Ecto neural progenitor cell (in vitro differentiated cells): ENCODE measurements around the gene JAKMIP1.

ENCODE experiments used
- DNase-seq: peaks from one replicate; pipeline ENCODE4 v3.0.0-alpha.2; 2018; ENCODE audit warnings: low spot score

Gene JAKMIP1

DNA sequence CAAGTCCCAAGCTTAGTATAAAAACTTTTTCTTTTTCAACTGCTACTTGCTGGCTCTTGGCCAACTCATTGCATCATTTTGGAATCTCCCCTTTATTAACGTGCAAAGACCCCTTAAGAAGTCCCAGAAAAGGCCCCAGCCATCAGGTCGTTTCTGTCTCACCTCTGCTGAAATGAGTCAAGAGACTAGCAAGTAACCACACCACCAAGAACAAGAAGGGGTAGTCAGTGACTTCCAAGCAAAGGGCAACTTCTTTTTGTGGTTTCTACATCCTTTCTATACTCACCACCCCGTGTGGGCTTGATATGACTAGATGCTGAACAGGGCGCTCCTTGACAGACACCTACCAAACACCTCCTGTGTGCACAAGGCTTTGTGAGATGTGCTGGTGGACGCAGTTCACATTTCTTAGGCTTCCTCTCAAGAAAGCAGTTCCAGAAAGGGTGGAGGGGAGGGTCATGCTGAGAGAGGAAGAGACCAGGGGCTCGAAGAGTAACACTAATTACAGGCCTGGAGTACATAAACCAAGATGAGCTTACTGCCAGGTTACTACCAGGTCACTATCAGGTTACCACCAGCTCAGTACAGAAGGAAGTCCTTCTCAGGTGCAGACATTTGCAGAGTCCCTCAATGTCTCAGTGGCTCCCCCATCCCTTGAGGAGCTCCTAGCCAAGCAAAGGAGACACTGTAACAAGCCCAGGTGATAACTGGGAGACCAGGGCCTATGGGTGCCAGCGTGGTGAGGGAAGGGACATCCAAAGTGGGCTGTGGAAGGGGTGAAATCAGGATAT lies 19.3 kb downstream of the JAKMIP1 start:
- DNase-seq: no peak

DNA sequence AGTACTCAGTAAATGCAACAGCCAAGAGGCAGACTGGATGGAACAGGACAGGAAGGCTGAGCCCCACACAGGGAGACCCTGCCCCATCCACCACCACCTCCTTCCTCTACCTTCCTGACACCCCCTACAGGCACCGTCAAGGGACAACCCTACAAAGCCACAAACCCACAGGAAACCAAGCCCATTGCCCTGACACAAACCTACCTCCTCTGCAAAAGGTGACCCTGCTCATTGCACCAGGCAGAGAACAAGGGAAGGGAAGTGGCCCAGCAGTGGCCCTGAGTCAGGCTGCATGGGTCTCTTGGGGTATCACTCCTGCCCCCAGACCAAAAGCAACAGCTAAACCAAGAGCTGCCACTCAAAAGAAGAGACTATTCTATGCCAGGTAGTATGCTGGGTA lies 21.0 kb downstream of the JAKMIP1 start:
- no peak for DNase-seq

DNA sequence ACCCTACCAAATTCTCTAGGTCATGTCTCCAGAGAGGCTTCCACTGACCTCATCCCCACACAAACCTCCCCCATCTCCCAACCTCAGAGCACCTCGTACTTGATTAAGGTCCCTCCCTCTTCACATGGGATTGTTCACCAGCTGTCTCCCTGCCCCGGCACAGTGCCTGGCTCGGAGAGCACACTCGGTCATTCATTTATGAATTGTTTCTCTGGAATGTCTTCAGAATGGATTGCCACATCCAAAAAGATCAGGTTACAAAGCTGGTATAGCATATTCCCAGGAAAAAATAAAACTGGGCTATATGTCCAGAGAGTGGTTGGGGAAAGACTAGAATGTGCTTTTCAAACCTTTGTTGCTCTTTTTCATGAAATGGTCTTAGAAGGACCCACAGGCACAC lies 21.6 kb downstream of the JAKMIP1 start:
- no peak for DNase-seq

DNA sequence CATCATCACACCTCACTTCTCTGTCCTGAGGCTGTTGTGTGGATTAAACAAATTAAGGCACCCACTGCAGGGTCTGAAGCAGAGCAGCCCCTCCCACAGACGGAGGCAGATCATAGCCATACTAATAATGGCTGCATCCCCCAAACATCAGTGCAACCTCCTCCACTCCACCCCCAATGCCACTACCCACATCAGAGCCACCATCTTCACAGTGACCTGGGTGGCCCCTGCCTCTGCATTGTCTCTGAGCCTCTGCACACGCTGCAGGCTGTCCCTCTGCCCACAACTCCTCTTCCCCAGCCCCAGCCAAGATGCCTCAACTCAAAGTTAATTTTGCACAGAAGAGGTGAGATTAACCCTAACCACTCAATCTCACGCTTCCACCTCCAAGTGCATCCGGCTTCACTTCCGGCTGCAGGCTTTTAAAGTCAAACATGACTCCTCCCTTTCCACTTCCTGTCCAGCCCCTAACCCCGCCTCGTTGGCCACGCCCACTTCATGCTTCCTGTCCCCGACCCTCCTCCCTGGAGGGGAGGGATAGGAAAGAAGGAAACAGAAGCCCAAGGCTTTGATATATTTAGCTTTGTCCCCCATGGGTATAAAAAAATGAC lies 22.7 kb downstream of the JAKMIP1 start:
- DNase-seq: no peak

DNA sequence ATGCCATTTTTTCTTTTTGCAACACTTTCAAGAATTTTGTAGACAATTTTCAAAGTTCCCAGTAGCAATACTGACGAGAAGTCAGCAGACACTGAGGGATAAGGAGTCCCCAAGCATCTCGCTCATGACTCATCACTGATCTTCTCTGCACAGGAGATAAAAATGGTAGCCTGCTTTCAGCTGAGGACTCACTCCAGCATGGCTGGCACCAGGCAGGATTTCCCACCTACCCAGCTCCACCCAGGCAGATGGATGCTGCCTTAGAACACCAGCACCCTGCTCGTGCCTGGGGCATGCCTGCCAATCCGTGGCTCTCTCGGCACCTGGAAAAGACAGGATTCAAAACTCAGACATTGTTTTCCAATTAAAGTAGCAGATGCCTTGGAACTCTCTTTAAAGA lies 24.9 kb downstream of the JAKMIP1 start:
- no peak for DNase-seq

DNA sequence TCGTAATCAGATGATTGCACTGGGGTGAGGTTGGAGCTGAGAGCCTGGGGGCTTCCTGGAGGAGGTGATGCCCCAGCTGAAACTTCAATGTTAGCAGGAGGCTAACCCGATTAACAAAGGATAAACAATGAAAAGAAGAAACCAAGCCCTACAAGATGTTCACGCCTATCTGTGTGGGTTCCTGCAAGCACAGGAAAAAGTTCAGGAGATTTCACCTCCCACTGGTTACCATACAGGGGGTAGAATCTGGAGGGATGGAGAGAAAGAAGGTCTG lies 27.5 kb downstream of the JAKMIP1 start:
- no peak for DNase-seq

DNA sequence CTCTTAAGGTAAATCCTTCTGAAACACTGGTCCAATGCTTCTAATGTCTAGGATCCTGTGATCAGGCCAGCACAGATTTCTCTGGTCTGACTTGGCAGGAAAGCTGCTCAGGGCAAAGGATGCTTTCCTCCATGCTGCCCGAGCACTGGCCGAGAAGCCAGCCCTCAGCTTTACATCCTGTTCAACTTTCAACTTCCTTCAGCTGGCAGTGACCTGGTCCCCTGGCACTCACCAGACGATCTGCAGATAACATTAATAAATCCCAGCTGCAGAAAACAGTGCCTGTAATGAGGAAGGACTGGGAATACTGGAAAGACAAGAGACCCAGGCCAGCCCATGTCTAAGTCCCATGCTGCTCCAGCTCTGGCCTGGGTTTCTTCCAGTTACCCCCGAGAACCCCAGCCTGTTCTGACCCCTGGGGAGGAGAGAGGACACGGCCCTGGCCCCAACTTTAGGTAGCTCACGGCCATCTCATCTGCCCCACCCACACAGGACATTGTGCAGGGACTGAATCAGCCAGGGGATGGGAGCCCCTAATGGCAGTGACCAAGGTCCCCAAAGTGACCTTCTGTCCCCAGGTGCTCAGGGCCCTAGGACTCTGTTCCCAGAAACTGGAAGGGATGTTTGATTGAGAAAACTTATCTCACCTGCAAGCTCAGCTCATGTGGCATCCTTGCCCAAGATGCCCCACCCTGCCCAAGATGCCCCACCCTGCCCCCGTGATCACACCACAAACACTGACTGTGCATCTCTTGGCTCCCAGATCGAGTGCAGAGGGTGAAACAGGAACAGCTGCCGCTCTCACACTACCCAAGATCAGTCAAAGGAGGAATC lies 28.0 kb downstream of the JAKMIP1 start:
- no peak for DNase-seq

DNA sequence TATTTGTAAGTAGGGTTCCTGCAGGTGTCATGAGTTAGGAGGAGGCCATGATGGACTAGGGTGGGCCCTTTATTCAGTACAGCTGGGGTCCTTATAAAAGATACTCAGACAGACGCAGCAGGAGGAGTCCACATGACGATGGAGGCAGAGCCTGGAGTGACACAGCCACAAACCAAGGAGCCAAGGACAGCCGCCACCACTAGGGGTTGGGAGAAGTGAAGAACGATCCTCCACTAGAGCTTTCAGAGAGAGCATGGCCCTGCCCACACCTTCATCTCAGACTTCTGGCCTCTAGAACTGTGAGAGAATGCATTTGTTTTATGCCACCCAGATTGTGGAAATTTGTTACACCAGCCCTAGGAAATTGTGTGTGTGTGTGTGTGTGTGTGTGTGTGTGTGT lies 31.1 kb downstream of the JAKMIP1 start:
- DNase-seq: no peak

DNA sequence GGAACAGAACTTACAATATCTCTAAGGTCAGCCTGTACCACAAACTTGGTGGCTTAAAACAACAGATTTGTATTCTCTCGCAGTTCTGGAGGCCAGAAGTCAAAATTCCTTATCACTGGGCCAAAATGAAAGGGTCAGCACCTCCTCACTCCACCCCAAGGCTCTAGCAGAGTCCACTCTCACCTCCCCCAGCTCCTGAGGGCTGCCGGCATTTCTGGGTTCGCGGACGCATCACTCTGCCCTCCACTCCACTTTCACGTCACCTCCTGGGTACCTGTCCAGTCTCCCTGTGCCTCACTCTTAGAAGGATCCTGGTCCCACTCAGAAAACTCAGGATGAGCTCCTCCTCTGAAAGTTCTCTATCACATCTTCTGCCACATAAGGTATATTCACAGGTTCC lies 34.6 kb downstream of the JAKMIP1 start:
- no peak for DNase-seq

DNA sequence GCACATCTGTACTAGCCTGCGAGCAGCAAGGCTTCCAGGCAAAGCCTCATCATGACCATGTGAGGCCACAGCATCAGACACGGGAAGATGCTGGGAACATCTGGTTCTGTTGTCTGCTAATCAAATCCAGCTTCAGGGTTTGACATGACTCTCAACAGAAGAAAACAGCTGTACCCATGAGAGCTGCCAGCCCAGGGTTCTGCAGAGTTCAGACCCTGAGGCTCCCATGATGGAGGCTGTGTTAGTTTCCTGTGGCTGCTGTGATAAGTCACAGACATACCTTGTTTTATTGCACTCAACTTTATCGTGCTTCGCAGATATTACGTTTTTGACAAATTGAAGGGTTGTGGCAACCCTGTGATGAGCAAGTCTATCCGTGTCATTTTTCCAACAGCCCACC lies 37.5 kb downstream of the JAKMIP1 start:
- DNase-seq: no peak

DNA sequence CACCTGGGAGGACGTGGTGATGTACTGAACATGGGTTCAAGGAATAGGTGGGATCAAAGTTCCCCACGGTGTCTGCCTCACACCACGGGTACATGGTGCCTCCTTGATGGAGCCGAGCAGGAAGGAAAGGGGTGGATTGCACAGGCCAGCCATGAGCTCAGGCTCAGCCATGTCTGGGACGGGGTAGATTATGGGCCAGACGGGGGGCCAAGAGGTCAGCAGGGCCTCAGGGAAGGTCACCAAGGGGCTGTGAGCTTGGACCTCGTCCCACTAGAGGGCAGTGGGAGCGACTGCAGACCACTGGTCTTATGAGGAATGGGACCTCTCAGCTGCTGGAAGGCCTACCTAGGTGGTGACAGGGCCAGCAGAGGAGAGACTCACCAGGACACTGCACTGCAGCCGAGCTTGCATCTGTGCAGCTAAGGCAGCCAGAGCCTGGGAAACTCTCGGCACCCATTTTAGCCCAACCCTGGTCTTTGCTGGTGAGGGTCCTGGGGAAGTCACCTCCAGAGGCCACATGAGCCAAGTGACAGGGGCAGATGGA lies 38.4 kb downstream of the JAKMIP1 start:
- DNase-seq: no peak

DNA sequence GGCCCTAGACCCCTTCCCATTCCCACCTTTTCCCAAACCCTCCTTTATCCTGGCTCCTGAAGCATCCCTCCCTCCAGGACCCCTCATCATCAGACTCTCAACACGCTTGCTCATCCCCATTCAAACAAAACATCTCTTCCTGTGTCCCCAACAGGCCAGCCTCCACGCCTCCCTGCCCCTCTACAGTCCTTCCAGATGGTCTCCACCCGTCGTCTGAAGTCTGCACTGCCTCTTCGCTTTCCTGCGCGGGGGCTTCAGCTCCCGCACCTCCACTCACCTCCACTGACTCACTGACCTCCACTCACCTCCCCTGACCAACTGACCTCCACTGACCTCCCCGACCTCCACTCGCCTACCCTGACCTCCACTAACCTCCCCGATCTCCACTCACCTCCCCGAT lies 39.8 kb downstream of the JAKMIP1 start:
- DNase-seq: no peak

DNA sequence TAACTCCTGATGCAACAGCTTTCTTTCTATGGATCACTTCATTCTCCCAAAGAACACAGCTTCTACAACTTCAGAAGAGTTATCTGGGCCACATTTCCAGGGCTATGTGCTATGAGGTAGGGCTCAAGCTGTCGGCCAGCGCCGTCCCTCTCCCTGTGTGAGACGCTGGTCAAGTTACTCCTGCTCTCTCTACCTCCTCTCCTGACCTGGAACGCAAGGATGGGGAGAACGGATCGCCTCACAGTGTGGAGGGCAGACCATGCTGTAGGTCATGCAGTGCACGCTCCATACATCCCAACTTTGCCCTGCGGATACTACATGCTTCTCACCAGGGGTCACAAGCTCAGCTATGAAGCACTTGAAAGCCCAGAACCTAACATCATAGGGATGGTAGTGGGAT lies 42.4 kb downstream of the JAKMIP1 start:
- no peak for DNase-seq

DNA sequence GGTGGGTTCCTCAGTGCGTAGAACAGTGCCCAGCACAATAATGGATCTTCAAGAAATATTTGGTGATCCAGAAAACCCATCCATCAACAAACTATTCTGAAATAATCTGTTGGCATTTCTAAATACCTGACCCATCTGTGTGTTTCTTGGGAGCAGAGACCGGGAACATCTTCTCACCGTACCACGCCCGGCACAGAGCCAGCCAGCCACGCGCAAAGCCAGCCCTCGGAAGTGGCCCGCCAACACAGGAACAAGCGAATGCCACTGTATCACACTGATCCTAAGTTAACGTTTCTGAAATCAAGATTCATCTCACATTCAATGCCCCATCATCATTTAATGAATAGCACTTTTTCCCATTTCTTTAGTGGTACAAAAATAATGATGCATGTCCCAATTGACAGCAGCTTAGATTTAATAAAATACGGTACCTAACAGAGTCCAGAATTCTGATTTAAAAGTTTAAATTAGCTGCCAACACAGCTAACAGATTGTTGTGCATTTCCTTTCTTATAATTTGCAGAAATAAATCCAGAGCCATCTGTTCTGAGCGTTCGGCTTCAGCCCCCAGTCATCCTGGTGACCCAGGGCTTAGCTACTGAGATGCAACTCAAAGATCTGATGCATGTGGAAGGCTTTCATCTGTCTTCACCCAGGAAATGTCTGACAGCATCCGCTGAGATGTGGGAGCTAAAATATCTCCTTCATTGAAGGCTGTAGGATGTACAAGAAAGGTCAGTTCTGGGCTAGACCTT lies 44.2 kb downstream of the JAKMIP1 start:
- DNase-seq: no peak

DNA sequence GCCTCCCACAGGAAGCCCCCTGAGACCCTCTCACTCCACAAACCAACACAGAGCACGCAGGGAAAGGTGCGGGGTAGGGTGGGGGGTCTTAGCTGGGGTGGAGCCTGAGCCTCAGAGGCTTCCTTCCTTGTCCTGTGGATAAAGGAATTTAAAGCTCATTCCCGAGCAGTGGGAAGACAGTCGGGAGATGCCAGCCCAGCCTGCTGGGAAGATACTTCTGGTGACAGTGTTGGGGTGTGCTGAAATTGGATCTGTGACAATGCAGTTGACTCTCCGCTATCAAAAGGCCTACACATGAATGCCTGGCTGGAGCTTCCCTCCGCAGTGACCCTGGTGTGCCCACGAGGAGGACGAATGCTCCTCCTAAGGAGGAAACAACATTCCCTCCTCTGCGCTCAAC lies 45.5 kb downstream of the JAKMIP1 start:
- no peak for DNase-seq

DNA sequence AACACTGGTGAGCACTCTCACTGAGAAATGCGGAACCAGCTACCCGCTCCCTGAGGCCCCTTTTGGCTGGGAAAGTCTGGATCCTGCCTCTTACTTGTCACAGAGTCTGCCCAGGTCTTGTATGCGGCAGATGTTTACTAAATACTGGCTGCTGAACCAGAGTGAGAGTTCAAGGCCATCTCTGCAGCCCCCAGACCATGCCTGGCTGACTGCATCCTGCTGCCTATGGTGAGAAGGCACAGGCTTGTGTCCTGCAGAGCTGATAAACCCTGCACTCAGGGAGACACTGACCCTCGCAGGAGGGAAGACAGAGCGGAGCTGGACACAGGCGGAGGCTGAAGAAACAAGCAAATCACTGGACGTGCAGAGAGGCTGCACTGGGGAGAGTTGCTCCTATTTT lies 46.5 kb downstream of the JAKMIP1 start:
- no peak for DNase-seq

DNA sequence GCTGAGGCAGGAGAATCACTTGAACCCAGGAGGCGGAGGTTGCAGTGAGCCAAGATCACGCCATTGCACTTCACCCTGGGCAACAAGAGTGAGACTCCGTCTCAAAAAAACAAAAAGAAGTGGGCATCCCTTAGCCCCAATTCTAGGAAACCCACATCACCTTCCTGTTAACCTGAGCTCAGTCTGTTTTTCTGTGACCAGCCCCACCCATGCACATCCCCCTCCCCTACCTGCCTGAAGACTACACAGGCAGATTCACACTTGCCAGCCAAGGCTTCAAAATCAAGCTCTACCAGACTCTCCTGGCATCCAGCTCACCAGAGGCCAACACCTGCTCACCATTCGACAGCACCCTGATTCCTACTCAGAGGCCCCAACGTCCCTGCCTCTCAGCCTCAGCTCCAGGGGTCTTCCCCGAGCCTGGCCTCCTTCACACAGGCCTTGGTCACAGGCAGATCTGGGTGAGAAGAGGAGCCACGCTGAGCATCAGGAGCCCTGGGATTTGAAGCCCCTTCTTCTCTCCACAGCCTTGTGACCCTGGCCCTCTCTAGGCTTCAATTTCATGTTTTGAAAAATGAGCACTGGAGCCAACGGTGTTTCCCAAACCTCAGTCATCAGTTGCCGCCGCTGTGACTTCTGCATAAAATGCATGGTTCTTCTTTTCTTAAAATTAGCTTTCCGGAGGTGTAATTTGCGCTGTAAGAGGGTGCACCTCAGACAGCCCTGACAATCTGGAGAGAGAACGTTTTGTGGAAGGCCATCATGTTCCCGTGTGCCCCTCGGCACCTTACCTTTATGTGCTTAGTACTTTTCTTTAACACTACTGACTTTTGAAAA lies 47.3 kb downstream of the JAKMIP1 start:
- no peak for DNase-seq

DNA sequence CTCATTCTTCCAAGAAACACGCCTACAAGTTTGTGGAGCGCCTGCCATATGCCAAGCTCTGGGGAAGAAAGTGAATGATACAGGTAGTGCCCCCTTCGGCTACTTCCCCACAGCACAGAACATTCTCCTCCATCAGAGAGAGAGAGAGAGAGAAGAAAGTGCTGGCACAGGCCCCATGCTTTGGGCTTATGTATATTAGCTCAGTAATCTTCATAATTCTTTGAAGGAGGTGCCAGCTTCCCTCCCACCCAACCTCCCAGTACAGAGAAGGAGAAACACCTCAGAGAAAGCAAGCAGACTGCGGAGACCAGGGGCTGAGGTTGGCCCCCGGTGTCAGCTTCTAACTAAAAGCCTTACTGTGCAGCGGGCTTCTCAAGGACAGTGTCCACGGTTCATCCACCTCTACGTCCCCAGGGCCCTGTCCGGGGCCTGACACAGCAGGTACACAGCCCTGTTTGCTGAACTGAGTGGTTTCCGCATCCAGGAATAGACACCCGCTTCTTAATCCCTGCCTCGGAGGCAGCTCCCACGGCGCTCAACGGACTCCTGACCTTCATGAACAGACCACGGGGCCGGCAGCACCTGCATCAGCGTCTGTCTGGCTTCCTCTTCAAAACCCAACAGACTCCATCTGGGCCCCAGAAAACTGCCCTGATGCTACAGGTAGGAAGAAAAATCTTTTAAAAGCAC lies 50.2 kb downstream of the JAKMIP1 start:
- no peak for DNase-seq

DNA sequence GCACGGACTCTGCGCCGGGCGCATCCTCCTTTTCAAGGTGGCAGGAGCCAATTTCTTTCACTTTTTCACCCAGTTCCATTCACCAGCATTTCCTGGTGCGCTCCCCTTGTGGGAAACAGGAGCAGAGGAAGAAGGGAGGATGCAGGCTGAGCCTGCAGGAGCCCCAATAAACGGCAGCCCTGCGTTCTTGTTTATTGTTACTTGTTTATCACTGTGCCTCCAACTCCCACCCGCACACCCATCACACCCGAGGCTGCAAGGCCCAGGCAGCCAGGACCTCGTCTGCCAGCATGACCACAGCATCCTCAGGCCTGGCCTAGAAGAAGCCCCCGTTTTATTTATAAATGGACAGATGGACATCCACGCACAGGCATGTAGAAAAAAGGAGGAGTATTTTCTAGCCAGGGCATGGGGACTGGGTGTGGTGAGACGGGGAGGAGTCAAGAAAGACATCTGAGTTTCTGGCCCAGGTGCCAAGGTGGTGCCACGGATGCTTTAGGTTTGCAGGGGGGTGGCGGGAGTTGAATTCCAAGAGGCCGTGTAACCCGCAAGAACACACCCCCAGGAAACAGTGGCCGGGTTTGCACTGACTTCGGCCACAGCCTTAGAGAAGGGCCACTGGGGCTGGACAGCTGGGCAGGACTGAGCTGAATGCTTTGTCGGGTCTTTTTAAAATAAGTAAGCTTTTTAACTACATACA lies 51.7 kb downstream of the JAKMIP1 start:
- no peak for DNase-seq

DNA sequence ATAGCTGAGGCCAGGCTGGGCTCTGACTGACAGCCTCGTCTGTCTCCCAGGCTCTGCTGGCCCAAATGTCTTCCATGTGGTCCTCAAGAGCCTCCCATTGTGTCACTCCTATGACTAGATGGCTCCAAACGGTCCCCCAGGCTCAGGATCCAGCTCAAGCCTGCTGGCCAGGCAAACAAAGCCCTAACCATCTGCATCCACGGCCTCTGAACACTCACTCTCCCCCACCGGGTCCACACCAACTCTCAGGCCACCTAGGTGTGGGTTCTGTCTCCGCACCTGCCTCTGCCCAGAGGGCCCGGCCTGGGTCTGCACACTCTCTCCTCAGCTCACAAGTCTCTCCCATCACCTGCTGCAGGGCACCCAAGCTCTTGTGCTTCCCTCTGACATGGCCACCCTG lies 52.9 kb downstream of the JAKMIP1 start:
- no peak for DNase-seq
